ENCODE measurements around the gene DLL1.

Gene DLL1

DNA sequence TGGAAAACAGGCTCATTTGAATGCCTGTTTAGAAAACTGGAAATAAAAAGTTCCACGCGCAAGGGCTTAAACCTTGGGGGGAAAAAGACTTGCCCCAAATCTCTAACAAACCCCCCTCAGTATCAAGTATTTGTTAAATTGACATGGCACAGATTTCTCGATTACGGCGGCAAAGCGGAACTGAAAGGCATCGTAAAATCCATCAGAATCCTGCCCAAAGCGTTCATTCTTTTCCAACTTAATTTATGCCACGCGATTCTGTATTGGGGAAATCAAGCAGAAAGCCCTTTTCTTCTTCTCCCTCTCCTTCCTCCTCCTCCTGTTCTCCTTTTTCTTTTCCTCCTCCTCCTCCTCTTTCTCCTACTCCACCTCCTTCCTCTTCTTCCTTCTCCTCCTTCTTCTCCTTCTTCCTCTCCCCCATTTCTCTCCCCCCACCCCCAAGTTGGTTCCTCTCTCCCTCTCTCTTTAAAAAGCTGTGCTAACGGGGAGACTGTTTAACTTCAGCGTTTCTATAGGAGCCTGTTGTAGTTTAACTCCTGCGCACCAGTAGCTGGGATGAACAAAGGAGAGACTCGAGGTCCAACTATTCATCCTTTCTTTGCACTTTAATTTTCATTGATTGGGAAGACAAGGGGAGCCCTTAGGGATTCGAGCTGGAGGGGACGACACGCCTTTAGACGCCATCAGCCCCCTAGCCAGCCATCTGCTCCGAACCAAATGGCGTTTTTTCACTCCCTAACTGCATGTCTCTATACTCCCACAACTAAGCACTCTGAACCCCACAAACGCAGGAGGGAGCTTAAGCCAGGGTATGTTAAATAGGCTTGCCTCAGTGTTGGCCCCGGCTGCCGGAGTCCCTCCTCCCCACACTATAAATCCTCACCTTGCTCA lies 2.7 kb upstream of the DLL1 start:
- ChIA-PET POLR2A (interaction anchor here (0.8 kb wide), 1 partner anchor 13 kb away, joined by 4 read pairs; the partner anchor contains the start of gene FAM120B), CTCF (interaction anchor here (0.7 to 2.4 kb wide), 4 partner anchors 10 to 503 kb away, joined by 3 to 6 read pairs (median 3); no protein-coding TSS in a partner anchor)
- DNase-seq (ENCODE audit: low read depth, low spot score): no peak
- H3K4me3 ChIP-seq (ENCODE audit: low read depth, low read length): no peak overlapping the region
- TF ChIP-seq, protein P1, sequence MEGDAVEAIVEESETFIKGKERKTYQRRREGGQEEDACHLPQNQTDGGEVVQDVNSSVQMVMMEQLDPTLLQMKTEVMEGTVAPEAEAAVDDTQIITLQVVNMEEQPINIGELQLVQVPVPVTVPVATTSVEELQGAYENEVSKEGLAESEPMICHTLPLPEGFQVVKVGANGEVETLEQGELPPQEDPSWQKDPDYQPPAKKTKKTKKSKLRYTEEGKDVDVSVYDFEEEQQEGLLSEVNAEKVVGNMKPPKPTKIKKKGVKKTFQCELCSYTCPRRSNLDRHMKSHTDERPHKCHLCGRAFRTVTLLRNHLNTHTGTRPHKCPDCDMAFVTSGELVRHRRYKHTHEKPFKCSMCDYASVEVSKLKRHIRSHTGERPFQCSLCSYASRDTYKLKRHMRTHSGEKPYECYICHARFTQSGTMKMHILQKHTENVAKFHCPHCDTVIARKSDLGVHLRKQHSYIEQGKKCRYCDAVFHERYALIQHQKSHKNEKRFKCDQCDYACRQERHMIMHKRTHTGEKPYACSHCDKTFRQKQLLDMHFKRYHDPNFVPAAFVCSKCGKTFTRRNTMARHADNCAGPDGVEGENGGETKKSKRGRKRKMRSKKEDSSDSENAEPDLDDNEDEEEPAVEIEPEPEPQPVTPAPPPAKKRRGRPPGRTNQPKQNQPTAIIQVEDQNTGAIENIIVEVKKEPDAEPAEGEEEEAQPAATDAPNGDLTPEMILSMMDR (IDR thresholded peaks at IDR 0.05; ENCODE audit: insufficient read depth, low read length, missing control alignments): no peak

DNA sequence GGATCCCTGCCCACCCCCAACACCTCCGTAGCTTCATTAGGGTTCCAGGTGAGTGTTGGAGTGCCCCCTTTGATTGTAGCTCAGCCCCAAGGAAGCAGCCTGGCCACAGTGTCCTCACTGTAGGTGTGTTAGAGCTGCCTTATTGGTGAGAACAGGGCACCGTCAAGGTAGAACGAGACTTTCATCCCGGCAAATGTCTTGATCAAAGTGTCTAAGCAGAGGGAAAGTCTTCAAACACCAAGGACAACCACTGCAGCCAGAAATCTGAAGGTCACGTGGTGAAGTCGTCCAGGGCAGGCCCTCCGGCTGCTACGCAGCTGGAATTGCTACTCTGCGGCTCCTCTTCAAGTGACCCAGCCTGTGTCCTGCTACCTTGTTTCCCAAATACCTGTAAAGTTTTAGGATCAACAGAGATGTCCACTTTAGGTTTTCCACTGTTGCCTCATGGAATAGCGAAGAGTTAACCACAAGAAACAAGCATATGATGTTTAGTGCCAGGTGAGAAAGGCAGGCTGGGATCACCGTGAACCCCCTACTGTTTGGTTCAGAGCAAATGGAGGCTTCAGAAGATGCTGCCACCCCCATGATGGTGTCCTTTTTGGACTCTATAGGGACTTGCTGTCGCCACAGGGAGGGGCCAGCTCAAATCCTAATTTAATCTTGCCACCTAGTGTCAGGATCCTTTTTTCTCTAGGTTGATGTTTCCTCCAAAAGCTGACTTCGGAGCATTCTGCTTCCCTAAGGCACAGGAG lies 1.7 kb upstream of the DLL1 start:
- DNase-seq (ENCODE audit: low read depth, low spot score): no peak
- ChIA-PET CTCF (interaction anchor here (0.9 to 2.4 kb wide), 2 partner anchors 224 to 502 kb away, joined by 4 to 6 read pairs; no protein-coding TSS in a partner anchor), POLR2A (no interaction called here)
- H3K4me3 ChIP-seq (ENCODE audit: low read depth, low read length): no peak overlapping the region
- TF ChIP-seq, protein P1 (IDR thresholded peaks at IDR 0.05; ENCODE audit: insufficient read depth, low read length, missing control alignments): no peak

DNA sequence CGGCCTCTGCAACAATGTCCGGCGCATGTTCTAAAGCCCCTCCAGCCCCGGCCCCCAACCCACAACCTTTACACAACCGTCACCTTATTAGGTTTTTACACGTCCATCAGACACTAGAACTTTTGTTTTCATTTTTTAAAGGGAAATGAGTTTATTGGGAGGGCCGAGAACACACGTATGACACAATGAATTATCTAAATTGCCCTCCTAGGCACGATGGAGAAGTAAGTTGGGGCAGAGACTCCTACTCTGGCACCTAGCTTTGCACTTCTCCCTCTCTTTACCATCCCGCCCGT lies 1.2 kb upstream of the DLL1 start:
- DNase-seq (ENCODE audit: low read depth, low spot score): no peak
- H3K4me3 ChIP-seq (ENCODE audit: low read depth, low read length): no peak overlapping the region
- CTCF ChIA-PET: interaction anchor here (0.9 kb wide), 1 partner anchor 225 kb away, joined by 4 read pairs; no protein-coding TSS in a partner anchor
- TF ChIP-seq, protein P1 (IDR thresholded peaks at IDR 0.05; ENCODE audit: insufficient read depth, low read length, missing control alignments): no peak
- POLR2A ChIA-PET: no interaction called here

- peak overlapping the region; percentile 40 for H3K4me3 ChIP-seq (ENCODE audit: low read depth, low read length)
- POLR2A ChIA-PET: no interaction called here
- TF ChIP-seq, protein P1 (IDR thresholded peaks at IDR 0.05; ENCODE audit: insufficient read depth, low read length, missing control alignments): no peak
- CTCF ChIA-PET: interaction anchor here (0.9 to 1.4 kb wide), 4 partner anchors 17 to 503 kb away, joined by 3 to 4 read pairs (median 4); no protein-coding TSS in a partner anchor
- DNase-seq (ENCODE audit: low read depth, low spot score): no peak
Observed at GRCh38 chr6:170291271-170292110, 613 bp upstream of the DLL1 start.

DNA sequence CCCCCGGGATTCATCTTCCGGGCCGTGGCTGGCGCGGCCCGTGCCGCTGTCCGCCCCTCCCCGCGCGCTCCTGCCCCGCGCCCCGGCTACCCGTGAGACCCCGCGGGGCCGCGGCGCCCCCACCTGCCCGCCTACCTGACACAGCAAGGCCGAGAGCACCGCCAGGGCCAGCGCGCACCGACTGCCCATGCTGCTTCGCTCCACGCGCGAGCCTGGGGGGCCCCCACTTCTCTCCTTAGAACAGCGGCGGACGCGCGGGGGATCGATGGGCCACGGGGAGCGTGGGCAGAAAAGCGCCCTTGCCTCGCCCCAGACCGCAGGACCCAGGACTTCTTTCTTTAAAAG lies 955 bp downstream of the DLL1 start:
- POLR2A ChIA-PET: no interaction called here
- CTCF ChIA-PET: interaction anchor here (1.3 to 1.4 kb wide), 2 partner anchors 19 to 20 kb away, joined by 3 to 4 read pairs; no protein-coding TSS in a partner anchor
- DNase-seq (ENCODE audit: low read depth, low spot score): no peak
- H3K4me3 ChIP-seq (ENCODE audit: low read depth, low read length): peak overlapping the region; percentile 66
- TF ChIP-seq, protein P1 (IDR thresholded peaks at IDR 0.05; ENCODE audit: insufficient read depth, low read length, missing control alignments): no peak

Data from AG04449 (cell line).